Spleen (tissue), 7 donors: ENCODE measurements around the gene TNFRSF18.

ENCODE experiments used
- CTCF ChIP-seq, 11 experiments: fragments of 200-600 bp in 7 of 11; fragments of 450-650 bp in 4 of 11; sonication (generic) in 4 of 11; IDR thresholded peaks in 8 of 11; conservative IDR thresholded peaks in 3 of 11; 1 replicate in 7 of 11; 2 replicates in 4 of 11; pipeline versions ENCODE4 v1.4.0 to v1.8.0; 2016 to 2021; ENCODE audit warnings: antibody characterized with exemption in 11 of 11, inconsistent platforms in 4 of 11, mild to moderate bottlenecking in 1 of 11
- POLR2A ChIP-seq, 3 donors: fragments of 450-650 bp; IDR thresholded peaks; one replicate each; pipeline ENCODE4 v1.5.1; 2017; ENCODE audit warnings: antibody characterized with exemption in 3 of 3, mild to moderate bottlenecking in 1 of 3
- POLR2AphosphoS5 ChIP-seq, 3 donors: sonication (generic); formaldehyde crosslinking; IDR thresholded peaks; one replicate each; pipeline ENCODE4 v1.5.1; 2017; ENCODE audit warnings: antibody characterized with exemption in 3 of 3
- donor health status: DM: no; HTN: no; CAD: no; lungs with moderate emphysema.
- donor health status: DM: no; HTN: no; CAD: no.
- donor health status: DM: no; HTN: no; CAD: no.

GRCh38 chr1:1238702-1239178 is 32.3 kb upstream of the TNFRSF18 start:
- no peak for TF ChIP-seq CTCF (IDR thresholded peaks at IDR 0.05 in 8 of 11, conservative IDR thresholded peaks at IDR 0.05 in 3 of 11)
- TF ChIP-seq POLR2A (IDR thresholded peaks at IDR 0.05), result no peak
- TF ChIP-seq POLR2AphosphoS5 (IDR thresholded peaks at IDR 0.05), result no peak
